ENCODE results near the gene GLG1.
"Not testable (repeated sequence)": the region's sequence is repeated elsewhere in the genome, so short reads cannot be mapped to it uniquely, and the experiment has no call there.

GRCh38 chr16:74552357-74552756, 54.6 kb downstream of the GLG1 start:
- not testable (repeated sequence) for TF ChIP-seq CTCF (conservative IDR thresholded peaks at IDR 0.05); ZFX (IDR thresholded peaks at IDR 0.05)
